Non-pigmented ciliary epithelial cell (primary cell): ENCODE results near the gene YY1.
A peak's percentile ranks its signal among the peaks of the same experiment; 100 is the strongest.
"Not testable (repeated sequence)": the region's sequence is repeated elsewhere in the genome, so short reads cannot be mapped to it uniquely, and the experiment has no call there.

Source experiments
- DNase-seq: peaks from one replicate; pipeline ENCODE4 v3.0.0-alpha.2; 2010; ENCODE audit warnings: low read depth

YY1 gene

GRCh38 chr14:100243020-100243419 lies 4.1 kb downstream of the YY1 start:
- DNase-seq: no peak

GRCh38 chr14:100246809-100247428 lies 8.0 kb downstream of the YY1 start:
- DNase-seq: no peak

DNA sequence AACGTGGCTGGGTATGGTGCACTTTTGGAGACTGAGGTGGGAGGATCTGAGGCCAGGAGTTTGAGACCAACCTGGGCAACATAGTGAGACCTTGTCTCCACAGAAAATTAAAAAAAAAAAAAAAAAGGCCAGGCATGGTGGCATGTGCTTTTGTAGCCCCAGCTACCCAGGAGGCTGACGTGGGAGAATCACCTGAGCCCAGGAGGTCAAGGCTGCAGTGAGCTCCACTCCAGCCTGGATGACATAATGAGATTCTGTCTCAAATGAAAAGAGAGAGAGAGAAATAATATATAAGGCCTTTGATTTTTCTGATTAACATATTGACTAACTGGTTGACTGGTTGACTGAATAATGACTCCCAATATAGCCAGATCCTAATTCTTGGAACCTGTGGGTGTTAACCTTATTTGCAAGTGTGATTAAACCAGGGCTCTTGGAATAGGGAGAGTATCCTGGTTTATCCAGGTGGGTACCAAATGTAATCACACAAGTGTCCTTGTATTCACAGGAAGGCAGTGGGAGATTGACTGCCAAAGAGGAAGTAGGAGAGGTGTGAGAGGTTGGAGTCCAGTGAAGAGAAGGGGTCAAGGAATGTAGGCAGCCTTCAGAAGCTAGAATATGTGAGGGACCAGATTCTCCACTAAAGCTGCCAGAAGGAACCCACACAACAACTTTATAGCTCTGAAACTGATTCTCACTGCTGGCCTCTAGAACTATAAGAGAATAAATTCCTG lies 12.0 kb downstream of the YY1 start:
- no peak for DNase-seq

DNA sequence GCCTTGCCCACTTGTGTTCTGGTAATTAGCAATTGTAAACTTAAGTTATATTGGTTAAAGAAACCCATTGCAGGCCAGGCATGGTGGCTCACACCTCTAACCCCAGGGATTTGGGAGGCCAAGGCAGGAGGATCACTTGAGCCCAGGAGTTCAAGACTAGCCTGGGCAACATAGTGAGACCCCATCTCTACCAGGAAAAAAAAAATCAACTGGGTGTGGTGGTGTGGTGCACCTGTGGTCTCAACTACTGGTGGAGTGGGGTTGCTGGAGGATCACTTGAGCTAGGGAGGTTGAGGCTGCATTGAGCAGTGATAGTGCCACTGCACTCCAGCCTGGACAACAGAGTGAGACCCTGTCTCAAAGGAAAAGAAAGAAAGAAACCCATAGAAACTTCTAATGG lies 13.7 kb downstream of the YY1 start:
- DNase-seq: no peak

- DNase-seq: no peak
Observed at GRCh38 chr14:100256339-100256895, 17.5 kb downstream of the YY1 start.

DNA sequence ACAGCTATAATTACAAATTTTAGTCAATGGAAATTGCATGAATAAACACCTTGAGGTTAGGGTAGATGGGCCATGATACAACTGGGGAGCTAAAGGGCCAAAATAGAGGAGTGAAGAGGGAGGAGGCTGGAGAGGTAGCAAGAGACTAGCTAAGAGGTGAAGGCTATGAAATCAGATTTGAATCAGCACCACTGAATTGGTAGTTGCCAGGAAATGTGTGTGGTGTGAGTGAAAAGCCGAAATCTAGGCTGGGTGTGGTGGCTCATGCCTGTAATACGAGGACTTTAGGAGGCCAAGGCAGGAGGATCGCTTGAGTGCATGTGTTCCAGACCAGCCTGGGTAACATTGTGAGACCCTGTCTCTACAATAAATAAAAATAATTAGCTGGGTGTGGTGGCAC lies 22.7 kb downstream of the YY1 start:
- no peak for DNase-seq

- DNase-seq: no peak
Observed at GRCh38 chr14:100262545-100262944, 23.6 kb downstream of the YY1 start.

GRCh38 chr14:100263141-100263540 lies 24.2 kb downstream of the YY1 start:
- DNase-seq: no peak

DNA sequence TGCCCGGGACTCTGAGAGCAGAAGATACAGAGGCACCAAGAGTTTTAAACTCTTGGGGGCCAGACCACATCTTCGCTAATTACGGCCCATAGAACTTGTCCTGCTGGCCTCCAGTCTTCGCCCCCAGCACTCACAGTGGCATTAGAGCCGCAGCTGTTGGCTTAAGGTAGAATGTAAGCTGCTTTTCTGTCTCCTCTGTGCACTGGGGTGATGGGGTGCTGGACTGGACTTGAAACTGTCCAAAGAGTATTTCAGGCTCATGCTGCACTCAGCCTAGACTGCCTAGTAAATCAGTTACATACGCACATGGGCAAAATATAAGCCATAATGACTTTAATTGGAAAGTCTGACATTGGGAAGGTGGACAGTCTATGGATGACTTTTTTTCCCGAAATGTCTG lies 29.0 kb downstream of the YY1 start:
- no peak for DNase-seq

DNA sequence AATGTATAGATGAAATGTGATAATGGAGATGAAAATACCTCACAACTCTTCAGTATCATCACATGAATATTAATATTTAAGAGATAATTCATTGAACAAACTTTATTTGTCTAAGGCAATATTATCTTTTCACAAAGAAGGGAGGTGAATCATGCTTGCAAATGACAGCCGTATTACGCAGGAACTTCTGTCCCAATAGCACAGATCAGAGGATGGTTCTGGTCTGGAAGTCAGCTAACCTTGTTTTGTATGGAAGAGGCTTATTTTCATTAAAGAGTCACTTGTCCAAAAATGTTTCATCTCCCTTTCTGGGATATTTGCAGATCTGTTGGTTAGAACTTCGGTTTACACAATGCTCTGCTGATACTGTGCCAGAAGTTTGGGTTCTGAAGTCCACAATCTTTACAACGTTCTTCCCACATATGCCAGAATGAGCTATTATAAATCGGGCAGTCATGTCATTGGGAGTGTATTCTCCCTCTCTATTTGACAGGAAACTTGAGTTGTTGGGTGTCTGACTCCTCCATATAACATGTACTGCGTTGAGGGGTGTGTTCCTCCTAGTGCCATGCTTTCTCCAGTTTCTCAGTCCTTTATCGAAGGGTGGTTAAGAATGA lies 29.8 kb downstream of the YY1 start:
- DNase-seq: no peak

- DNase-seq: no peak
Observed at GRCh38 chr14:100271247-100271939, 32.4 kb downstream of the YY1 start.

DNA sequence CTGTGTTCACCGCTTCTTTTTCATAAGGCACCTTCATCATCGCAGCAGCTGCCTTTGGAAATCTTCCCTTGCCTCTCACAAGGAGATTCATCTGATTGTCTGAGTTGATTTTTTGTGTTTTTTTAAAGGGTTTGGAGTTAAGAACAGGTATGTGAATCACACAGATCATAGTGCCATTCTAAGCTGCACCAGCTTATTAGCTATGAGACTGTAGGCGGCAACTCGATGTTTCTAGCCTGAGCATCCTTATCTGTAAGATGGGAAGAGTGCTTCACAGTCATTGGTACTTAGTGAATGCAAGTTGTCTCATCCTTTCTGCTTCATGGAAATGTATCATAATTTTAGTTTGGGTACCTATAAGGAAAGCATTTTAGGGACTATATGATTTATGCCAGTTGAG lies 35.3 kb downstream of the YY1 start:
- DNase-seq: no peak

- no peak for DNase-seq
Observed at GRCh38 chr14:100275214-100275613, 36.3 kb downstream of the YY1 start.

DNA sequence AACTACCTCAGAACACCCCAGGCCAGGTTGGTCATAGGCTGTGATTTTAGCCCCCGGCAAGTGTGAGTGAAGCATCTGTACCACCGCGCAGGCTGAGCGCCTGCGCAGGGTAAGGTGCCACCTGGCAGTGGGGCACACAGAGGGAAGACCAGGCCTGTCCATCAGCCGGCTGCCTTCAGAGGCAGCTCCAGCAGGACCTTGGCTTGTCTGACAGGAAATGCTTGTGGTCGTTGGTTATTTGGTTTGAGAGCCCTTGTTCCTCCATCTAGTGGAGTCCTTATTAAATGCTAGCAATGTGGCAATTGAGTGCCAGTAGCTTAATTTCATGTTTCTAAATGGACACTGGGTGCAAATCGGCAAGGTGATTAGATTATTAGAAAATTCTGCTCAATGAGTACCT lies 39.8 kb downstream of the YY1 start:
- DNase-seq: peak; percentile 55

GRCh38 chr14:100279133-100279532 lies 40.2 kb downstream of the YY1 start:
- DNase-seq: no peak

DNA sequence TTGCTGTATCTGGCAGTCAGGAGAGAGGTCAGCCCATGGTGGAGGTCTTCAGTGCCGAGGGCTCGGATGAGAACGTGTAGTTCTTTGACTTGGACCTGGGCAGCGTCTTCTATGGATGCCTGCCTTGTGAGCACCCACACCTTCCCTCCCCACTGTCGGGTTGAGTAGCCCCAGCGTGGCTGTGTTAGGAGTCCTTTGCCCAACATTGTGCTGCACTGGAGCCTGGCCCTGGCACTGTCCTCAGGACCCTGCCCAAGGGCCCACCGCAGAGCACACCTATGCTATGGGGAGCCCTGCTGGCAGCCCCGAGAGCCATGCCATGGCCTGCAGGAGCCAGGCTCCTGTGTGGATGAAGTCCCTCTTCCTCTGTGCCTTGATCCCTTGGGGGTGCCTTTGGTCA lies 40.6 kb downstream of the YY1 start:
- DNase-seq: no peak

DNA sequence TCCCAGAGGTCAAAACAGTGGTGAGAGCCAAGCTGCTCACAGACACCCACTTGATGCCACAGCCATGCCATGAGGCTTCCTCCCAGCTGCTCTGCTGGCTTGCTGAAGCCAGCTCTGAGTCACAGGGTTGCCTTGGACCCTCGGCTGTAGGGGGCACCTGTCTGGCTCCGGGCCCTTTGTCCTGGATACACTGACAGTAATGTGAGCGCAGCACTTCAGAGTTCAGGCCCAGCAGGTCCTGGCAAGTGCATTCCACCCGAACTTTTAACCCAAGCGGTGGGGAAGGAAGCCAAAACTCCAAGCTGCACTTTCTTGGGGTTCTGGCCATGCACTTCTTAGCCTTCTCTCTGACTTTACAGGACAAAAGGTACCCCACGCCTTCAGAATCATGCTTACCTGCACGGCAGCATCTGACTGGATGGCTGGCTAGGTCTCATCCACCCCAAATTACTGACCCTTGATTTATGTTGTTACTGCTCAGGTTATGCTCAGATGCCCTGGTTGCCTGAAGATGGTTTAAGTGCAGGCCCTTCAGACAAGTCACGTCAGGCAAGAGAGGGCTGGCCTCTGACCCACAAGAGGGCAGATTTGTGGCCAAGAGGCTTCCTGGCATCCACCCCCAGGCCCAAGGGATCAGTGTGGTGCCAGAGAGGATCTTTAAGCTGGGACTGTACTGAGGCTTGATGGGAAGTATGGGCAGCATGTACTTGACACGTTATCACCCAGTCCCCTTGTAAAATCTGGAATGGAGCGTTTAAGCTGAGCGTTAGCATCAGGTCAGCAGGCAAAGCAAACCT lies 42.5 kb downstream of the YY1 start:
- no peak for DNase-seq

GRCh38 chr14:100282083-100282350 lies 43.1 kb downstream of the YY1 start:
- DNase-seq: no peak

- DNase-seq: no peak
Observed at GRCh38 chr14:100282766-100283419, 43.9 kb downstream of the YY1 start.

GRCh38 chr14:100283436-100283835 lies 44.5 kb downstream of the YY1 start:
- DNase-seq: not testable (repeated sequence)
